Measurements from ENCODE around the gene GRK1.
"Not testable (repeated sequence)": the region's sequence is repeated elsewhere in the genome, so short reads cannot be mapped to it uniquely, and the experiment has no call there.

GRK1 gene

GRCh38 chr13:113666951-113667701 lies at the start of gene GRK1:
Gene GRK1 (plus strand): TSS chr13:113667219. CDS start chr13:113667387, 168 bp downstream.
- no peak for FAIRE-seq
- no peak for DNase-seq (ENCODE audit: insufficient read length, low spot score)

GRCh38 chr13:113617961-113618360 lies 49.1 kb upstream of the GRK1 start:
- FAIRE-seq: no peak

DNA sequence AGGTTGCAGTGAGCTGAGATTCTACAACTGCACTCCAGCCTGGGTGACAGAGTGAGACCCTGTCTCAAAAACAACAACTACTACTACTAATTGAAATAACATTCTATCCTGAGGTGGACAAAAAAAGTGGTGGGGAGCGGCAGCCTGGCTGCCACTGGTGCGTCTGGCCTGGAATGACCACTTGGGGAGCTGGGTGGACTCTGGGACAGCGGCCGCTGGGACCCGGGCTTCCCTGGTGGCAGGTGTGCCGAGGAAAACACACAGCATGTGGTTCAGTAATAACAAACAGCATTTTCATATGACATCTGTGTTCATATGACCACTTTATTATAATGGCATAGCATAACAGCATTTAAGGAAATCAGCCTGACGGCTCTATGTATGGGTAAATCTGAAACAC lies 48.6 kb upstream of the GRK1 start:
- DNase-seq (ENCODE audit: insufficient read length, low spot score): no peak
- no peak for FAIRE-seq

More at GRCh38 chr13:113617961-113618360, 49.1 kb upstream of the GRK1 start:
- no peak for DNase-seq (ENCODE audit: insufficient read length, low spot score)

DNA sequence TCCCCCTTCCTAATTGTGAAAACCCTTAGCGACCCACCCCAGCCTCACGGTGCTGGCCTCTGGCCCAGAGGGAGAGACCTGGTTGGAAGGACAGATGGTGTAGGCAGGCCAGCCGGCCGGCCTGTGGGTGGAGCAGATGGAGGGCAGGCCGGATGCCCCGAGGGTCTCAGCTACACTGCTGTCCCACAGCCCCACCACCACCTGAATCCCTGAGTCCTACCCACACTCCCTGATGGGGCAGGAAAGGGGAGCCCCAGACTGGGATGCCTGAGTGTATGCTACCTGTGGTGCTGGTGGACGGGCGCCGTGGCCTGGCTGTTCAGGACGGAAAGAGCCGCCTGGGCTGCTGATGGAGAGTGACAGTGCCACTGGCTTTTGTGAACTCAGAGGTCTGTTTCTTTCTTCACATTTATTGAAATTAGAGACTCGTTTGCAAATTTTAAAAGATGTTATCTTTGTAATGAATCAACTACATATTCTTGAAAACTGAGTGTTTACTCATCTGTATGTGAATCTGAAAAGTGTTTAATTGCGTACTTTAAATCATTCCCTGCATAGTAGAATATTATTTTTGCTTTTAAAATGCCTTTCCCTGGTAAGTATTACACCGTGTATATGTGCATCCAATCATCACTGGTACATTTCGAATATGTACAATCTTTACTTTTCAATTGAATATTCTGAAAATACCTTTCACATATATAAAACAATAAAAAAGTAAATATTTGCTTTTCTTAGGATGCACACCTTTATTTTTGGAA lies 46.8 kb upstream of the GRK1 start:
- FAIRE-seq (no peak), DNase-seq (ENCODE audit: insufficient read length, low spot score) (no peak)

GRCh38 chr13:113621046-113621445 lies 46.0 kb upstream of the GRK1 start:
- DNase-seq (ENCODE audit: insufficient read length, low spot score) (no peak), FAIRE-seq (no peak)

DNA sequence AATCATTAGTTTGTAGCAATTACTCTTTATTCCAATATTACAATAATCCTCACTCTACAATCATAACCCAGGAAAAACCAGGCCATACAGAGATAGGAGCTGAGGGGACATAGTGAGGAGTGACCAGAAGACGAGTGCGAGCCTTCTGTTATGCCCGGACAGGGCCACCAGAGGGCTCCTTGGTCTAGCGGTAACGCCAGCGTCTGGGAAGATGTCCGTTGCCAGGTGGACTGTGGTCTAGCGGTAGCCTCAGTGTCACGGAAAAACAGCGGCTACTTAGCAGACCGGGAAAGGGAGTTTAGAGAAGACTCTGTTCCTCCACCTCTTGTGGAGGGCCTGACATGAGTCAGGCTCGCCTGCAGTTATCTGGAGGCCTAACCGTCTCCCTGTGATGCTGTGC lies 45.5 kb upstream of the GRK1 start:
- not testable (repeated sequence) for DNase-seq (ENCODE audit: insufficient read length, low spot score); FAIRE-seq

DNA sequence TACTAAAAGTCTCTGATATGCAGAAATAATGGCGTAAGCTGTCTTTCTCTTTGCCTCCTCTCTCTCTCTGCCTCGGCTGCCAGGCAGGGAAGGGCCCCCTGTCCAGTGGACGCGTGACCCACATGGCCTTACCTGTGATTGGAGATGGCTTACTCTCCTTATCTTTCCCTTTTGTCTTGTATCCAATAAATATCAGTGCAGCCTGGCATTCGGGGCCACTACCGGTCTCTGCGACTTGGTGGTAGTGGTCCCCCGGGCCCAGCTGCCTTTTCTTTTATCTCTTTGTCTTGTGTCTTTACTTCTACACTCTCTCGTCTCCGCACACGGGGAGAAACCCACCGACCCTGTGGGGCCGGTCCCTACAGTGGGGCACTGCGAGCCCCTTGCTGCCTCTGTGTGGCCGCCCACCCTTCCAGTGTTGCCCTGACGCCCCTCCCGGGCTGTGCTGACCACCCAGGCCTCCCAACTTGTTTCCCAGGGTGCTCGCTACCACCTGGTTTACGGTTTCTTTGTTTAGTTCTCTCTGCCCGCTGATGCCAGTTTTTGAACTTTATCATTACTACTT lies 45.0 kb upstream of the GRK1 start:
- not testable (repeated sequence) for DNase-seq (ENCODE audit: insufficient read length, low spot score); FAIRE-seq

DNA sequence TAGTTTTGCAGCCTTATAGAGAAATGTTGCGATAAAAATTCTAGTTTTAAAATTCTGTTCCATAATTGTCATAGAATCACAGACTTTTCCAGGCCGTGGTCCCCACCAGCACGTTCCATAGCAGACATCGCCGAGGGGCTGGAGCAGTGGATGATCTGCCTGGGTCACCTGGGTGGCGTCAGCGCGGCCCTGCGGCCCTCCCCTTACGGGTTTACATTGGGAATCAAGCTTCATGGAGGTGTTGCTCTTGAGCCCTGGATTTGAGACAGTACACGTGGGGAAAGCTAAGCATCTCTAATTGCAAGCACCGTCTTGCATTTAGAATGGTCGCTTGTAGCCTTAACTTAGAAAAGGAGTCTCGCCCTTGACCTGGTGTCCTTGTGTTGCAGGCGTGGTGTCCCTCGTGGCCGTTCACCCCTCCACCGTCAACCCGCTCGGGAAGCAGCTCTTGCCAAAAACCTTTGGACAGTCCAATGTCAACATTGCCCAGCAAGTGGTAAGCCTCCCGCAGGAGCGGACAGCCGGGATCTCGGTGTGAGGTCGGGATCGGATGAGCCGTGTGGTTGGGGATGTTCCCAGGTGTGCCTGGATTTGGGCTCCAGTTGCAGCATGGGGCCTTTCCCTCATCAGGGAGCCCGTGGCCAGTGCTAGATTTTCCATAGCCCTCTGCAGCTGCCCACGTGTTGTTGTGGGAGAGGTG lies 44.1 kb upstream of the GRK1 start:
- FAIRE-seq (no peak), DNase-seq (ENCODE audit: insufficient read length, low spot score) (no peak)

- no peak for FAIRE-seq
- no peak for DNase-seq (ENCODE audit: insufficient read length, low spot score)
Measured at GRCh38 chr13:113623491-113624234, 43.4 kb upstream of the GRK1 start.

GRCh38 chr13:113624235-113624587 lies 42.8 kb upstream of the GRK1 start:
- DNase-seq (ENCODE audit: insufficient read length, low spot score) (no peak), FAIRE-seq (no peak)

GRCh38 chr13:113624640-113625304 lies 42.2 kb upstream of the GRK1 start:
- not testable (repeated sequence) for DNase-seq (ENCODE audit: insufficient read length, low spot score); FAIRE-seq

DNA sequence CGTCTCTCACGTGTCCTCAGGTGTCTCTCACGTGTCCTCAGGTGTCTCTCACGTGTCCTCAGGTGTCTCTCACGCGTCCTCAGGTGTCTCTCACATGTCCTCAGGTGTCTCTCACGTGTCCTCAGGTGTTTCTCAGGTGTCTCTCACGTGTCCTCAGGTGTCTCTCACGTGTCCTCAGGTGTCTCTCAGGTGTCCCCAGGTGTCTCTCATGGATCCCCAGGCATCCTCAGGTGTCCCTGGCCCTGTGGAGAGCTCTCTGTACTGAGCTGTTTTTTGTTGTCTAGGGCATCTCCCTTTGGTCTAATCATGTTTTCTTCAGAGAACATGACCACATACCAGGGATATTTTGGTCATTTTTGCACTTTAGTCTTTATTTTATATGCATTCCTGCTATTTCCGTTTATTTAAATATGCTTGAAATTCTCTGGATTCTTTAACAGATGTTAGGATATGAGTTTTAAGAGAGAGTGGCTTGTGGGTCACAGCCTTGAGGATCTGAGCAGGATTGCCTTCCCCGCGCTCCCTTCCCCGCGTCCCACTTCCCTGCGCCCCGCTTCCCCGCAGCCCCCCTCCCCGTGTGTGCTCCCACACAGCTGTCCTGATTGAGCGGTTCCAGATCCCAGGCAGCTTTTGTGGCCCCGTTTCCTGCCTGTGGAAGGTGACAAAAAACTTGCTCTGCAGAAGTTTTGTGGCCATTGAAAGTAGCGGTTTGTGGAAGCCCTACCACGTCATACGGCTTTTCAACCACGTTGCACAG lies 40.9 kb upstream of the GRK1 start:
- DNase-seq (ENCODE audit: insufficient read length, low spot score) (no peak), FAIRE-seq (no peak)

- no peak for DNase-seq (ENCODE audit: insufficient read length, low spot score)
Measured at GRCh38 chr13:113627136-113627535, 39.9 kb upstream of the GRK1 start.

DNA sequence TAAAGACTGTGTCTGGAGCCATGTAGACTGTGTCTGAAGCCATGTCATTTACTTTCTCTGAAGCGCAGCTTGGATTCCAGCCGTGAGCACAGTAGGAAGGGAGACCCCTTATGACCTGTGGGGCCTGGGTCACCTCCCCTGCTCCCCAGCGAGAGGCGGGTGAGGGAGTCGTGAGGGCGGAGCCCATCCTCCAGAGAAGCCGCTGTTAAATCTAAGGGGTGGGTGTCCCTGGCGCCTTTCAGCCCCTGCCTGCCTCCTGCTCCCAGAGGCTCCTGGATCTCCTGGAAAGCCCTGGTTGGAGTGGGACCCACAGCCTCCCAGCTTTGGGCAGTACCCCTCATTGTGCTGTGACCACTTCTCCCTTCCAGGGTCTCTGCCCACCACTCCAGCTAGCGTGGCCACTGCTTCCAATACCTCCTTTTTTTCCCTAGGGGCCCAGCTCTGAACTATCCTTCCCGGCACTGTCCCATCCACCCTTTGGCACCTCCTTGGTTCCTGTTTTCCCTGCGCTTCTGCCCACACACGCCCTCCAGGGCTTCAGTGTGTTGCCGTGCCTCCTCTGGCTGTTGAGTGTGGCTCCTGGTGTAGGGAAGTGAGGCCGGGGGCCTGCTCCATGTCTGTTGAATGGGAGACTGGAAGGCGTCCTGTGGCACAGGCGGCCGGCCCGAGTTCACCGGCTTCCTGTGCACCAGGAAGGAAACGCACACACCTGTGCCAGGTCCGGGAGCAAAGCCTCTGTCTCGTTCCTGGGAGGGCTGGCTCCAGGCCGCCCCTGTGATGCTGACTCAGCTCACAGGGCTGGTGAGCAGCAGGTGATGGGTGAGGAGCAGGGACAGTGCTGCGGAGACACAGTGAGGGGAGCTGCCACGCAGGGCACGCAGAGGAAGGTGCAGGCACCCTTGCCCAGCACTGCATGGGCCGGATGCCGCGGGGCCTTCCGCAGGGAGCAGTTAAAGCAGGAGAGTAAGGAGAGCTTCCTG lies 38.4 kb upstream of the GRK1 start:
- FAIRE-seq (no peak), DNase-seq (ENCODE audit: insufficient read length, low spot score) (no peak)

More at GRCh38 chr13:113627136-113627535, 39.9 kb upstream of the GRK1 start:
- FAIRE-seq: no peak

DNA sequence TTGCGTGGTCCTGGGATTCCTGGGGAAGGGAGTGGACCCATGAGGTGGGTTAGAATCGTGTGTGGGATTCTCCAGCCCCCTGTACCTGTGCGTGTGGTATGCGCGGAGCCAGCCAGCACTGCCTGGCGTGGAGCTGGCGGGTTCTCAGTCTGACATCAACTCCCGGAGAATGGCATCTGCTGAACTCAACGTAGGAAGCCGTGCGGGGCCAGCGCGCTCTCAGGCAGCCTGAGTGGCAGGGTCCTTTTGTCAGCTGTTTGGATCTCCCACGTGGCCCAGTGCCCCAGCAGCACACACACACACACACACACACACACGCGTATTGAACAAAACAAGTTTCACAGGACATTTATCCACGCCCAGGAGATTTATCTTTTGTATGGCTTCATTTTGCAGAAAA lies 37.2 kb upstream of the GRK1 start:
- FAIRE-seq (no peak), DNase-seq (ENCODE audit: insufficient read length, low spot score) (no peak)

DNA sequence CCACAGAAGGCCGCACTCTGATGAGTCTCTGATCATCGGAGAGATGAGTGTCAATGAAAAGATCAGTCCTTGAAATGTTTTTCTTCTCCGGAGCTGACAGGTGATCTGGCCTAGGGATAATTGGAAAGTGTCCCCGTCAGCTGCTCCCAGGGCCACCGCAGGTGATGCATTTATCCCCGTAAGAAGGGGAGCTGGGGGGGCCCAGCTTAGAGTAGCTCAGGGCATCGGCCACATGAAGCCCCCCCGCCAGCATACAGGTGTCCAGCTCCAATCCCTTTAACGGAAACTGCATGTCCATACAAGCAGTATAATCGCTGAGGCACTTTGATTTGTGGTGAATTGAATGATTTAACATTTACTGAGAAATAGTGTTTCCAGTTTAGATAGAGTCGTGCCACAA lies 36.7 kb upstream of the GRK1 start:
- DNase-seq (ENCODE audit: insufficient read length, low spot score) (no peak), FAIRE-seq (no peak)

DNA sequence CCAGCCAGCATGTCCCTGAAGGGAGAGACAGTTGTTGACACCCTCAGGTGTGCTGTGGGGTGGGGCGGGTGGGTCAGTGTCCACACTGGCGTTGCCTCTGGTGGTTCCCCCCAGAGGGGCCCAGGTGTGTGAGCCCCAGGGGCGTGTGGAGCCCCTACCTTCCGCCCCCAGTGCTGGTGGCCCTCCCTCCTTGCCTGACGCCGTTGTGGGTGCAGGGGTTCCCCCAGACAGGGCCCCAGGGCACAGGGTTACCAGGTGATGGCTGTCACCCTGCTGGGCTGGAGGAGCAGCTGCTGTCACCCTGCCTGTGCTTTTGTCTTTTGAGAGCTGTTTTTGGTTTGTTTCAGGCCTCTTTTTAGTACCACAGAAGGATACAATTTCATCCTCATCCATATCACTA lies 36.2 kb upstream of the GRK1 start:
- FAIRE-seq (no peak), DNase-seq (ENCODE audit: insufficient read length, low spot score) (no peak)

Data from GM19239 (cell line).